HepG2 (cell line): ENCODE measurements around the gene XXYLT1. TPM values are rescaled to one million over a fixed set of nuclear protein-coding genes. Genes with fewer than 3 reads are reported as not detected.
A peak's percentile ranks its signal among the peaks of the same experiment; 100 is the strongest.

Experiments
- BCL6 ChIP-seq: IDR thresholded peaks from 2 replicates; pipeline ENCODE4 v1.6.1; 2016; ENCODE audit warnings: missing genetic modification reagents, missing compliant biosample characterization
- CSRNP2 ChIP-seq: sonication (generic); formaldehyde crosslinking; conservative IDR thresholded peaks from 2 replicates; pipeline ENCODE4 v1.8.0; 2022; ENCODE audit warnings: low read depth, missing genetic modification reagents
- ETV5 ChIP-seq: IDR thresholded peaks from 2 replicates; pipeline ENCODE4 v1.6.1; 2018; ENCODE audit warnings: missing biosample characterization, missing genetic modification reagents, inconsistent platforms, borderline replicate concordance
- HIC2 ChIP-seq: sonication (generic); formaldehyde crosslinking; IDR thresholded peaks from 2 replicates; pipeline ENCODE4 v1.9.0; 2022; ENCODE audit warnings: low read depth, missing genetic modification reagents
- MNT ChIP-seq: fragments of 450-650 bp; IDR thresholded peaks from 2 replicates; pipeline ENCODE4 v1.6.1; 2016
- NR2F2 ChIP-seq: IDR thresholded peaks from 2 replicates; pipeline ENCODE4 v1.6.1; 2012; ENCODE audit warnings: low read depth, inconsistent platforms, borderline replicate concordance
- PHF21A ChIP-seq: sonication (generic); formaldehyde crosslinking; IDR thresholded peaks from 2 replicates; pipeline ENCODE4 v1.5.0; 2020; ENCODE audit warnings: mild to moderate bottlenecking, missing genetic modification reagents
- RCOR2 ChIP-seq: IDR thresholded peaks from 2 replicates; pipeline ENCODE4 v1.6.1; 2016; ENCODE audit warnings: missing biosample characterization, missing genetic modification reagents
- RERE ChIP-seq: IDR thresholded peaks from 2 replicates; pipeline ENCODE4 v1.6.1; 2016; ENCODE audit warnings: low read depth, missing genetic modification reagents, missing compliant biosample characterization
- TEF ChIP-seq: sonication (generic); formaldehyde crosslinking; IDR thresholded peaks from 2 replicates; pipeline ENCODE4 v1.5.0; 2020; ENCODE audit warnings: missing genetic modification reagents
- TFAP4 ChIP-seq: sonication (generic); IDR thresholded peaks from 2 replicates; pipeline ENCODE4 v1.6.1; 2016; ENCODE audit warnings: low read depth, borderline replicate concordance
- ZFY ChIP-seq: sonication (generic); formaldehyde crosslinking; IDR thresholded peaks from 2 replicates; pipeline ENCODE4 v1.4.0; 2020; ENCODE audit warnings: missing genetic modification reagents
- ZNF232 ChIP-seq: sonication (generic); formaldehyde crosslinking; IDR thresholded peaks from 2 replicates; pipeline ENCODE4 v1.4.0; 2020; ENCODE audit warnings: missing genetic modification reagents, borderline replicate concordance
- ZNF550 ChIP-seq: sonication (generic); formaldehyde crosslinking; IDR thresholded peaks from 2 replicates; pipeline ENCODE4 v1.4.0; 2020; ENCODE audit warnings: mild to moderate bottlenecking, missing genetic modification reagents, borderline replicate concordance
- ZNF644 ChIP-seq: IDR thresholded peaks from 2 replicates; pipeline ENCODE4 v1.6.1; 2016; ENCODE audit warnings: low read depth
- polyA plus RNA-seq, 8 experiments: library from polyadenylated mRNA; depleted of rRNA in 3 of 8; stranded (reverse) in 7 of 8; unstranded in 1 of 8; fragments of >200 nt; fragmentation: Illumina TruSeq in 4 of 8; extraction: Trizol in 4 of 8; gene quantifications; 2 replicates each; pipeline versions ENCODE4 v1.2.1 to v1.2.3, GENCODE V29; 2011 to 2016; ENCODE audit warnings: low read depth in 4 of 8, missing spikeins in 1 of 8, mixed read lengths in 1 of 8; ENCODE audit not compliant: insufficient read depth in 1 of 8
- total RNA-seq, 5 experiments: library from RNA; depleted of rRNA; stranded (reverse); fragments of >200 nt; fragmentation: Illumina TruSeq; extraction: Trizol; gene quantifications; 2 replicates each; pipeline ENCODE4 v1.2.3, GENCODE V29; 2016; ENCODE audit warnings: low read depth in 1 of 5

The XXYLT1 gene
- total and polyA plus RNA-seq, 2 of the 13 experiments (the other 11 are each of a cell fraction or from before 2014, with no cell fraction given): 17.7 to 19.0 TPM

GRCh38 chr3:195154793-195155535 is 116.0 kb downstream of the XXYLT1 start (continued):
- TF ChIP-seq RERE (CRISPR knock-in tag) (peak; percentile 67; the same call in 1 of the 2 replicates), ZNF644 (0 out of 2 replicates have a peak, but pooled peaks have one; percentile 33), PHF21A (CRISPR knock-in tag) (peak; percentile 81), NR2F2 (peak; percentile 73; the same call in 1 of the 2 replicates), ZNF550 (CRISPR knock-in tag) (no peak), MNT (peak; percentile 42; the same call in 1 of the 2 replicates), ZFY (CRISPR knock-in tag) (peak; percentile 83), RCOR2 (CRISPR knock-in tag) (0 out of 2 replicates have a peak, but pooled peaks have one; percentile 43), HIC2 (peak; percentile 23; the same call in 1 of the 2 replicates), ZNF232 (CRISPR knock-in tag) (no peak), BCL6 (CRISPR knock-in tag) (peak; percentile 73), TEF (peak; percentile 91), CSRNP2 (CRISPR knock-in tag) (no peak), ETV5 (CRISPR knock-in tag) (peak; percentile 96), TFAP4 (peak; percentile 13; the same call in 1 of the 2 replicates)
